ENCODE measurements around the gene GRHL3. TPM values are rescaled to one million over a fixed set of nuclear protein-coding genes. Genes with fewer than 3 reads are reported as not detected.

Gene GRHL3
- total and polyA plus RNA-seq, 10 of the 15 experiments (the other 5 are each of a cell fraction or from before 2014, with no cell fraction given), result 0.07 to 0.87 (median 0.34) TPM

DNA sequence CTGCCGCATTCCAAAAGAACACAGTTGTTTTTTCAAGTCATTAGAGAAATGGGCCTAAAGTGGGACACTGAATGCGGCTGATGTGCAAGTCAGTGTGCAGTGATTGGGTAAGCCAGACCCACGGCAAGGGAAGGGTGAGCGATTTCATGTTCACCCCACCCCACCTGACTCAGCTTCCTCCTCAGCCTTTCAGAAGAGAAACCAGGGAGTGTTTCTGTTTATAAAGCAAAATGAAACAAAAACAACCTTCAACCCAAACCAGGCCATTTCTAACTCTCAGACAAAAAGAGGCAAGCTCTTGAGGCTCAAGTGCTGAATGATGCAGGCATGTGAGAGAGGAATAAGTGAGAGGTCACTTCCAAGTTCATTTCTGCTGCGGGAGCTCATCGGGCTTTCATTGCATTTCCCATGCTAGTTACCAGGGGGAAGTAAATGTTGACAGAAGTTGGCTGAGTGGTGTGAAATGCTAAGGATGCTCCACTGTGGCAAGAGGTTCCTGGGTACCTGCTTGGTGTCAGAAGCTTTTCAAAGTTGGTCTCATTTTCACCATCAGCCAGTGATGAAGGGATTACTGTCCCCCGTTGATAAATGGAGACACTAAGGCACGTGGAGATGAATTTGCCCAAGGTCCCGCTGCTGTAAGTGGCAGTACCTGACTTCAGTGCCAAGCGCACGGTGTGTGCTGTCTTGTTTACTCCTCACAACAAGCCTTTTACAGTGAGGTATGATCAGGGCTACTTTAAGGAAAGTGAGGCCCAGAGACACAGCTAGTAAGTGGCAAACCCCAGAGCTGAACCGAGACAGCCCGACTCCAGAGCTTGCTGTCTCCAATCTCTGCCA is 65.3 kb downstream of the GRHL3 start:
- CTCF ChIA-PET, result interaction anchor here (0.8 to 6.2 kb wide), 7 partner anchors 9 to 234 kb away, joined by 3 to 74 read pairs (median 4); no protein-coding TSS in a partner anchor
- FAIRE-seq (peak; percentile 54), ATAC-seq (peak; percentile 86), DNase-seq (ENCODE audit: low read depth, low spot score) (no peak)
- Histone ChIP-seq H2AFZ (ENCODE audit: control insufficient read depth, low read depth, low read length) (peak overlapping the region; percentile 62), H3K36me3 (ENCODE audit: control insufficient read depth in 2 of 2, insufficient read depth in 2 of 2, low read length in 1 of 2) (no peaks in the 10 kb centered on the region), H3K9me3 (replicated peaks; ENCODE audit: control insufficient read depth, insufficient read depth, low read length) (no peaks in the 10 kb centered on the region), H3K27me3 (replicated peaks in 1 of 2; ENCODE audit: control insufficient read depth in 2 of 2, insufficient read depth in 2 of 2, low read length in 1 of 2) (no peaks in the 10 kb centered on the region; a peak in 1 of 4 replicates), H4K20me1 (ENCODE audit: control insufficient read depth, insufficient read depth) (no peaks in the 10 kb centered on the region), H3K4me3 (no peak overlapping the region), H3K27ac (ENCODE audit: control insufficient read depth, insufficient read depth) (peak overlapping the region; percentile 20; the same call in 1 of the 2 replicates), H3K4me2 (ENCODE audit: control insufficient read depth, insufficient read depth) (peak overlapping the region; percentile 78), H3K4me1 (ENCODE audit: control insufficient read depth, insufficient read depth, low read length) (peaks cover 31% of the 10 kb centered on the region), H3K79me2 (ENCODE audit: control insufficient read depth, insufficient read depth, low read length) (no peaks in the 10 kb centered on the region), H3K9ac (ENCODE audit: control insufficient read depth, insufficient read depth, low read length) (no peak overlapping the region)
- SMC1A ChIA-PET (ENCODE audit: uncharacterized antibody, unreplicated experiment), result interaction anchor here (1.1 to 2.9 kb wide), 6 partner anchors 9 to 195 kb away, joined by 3 to 19 read pairs (median 4); no protein-coding TSS in a partner anchor
- POLR2A ChIA-PET, result interaction anchor here (0.6 kb wide), 1 partner anchor 487 kb away, joined by 4 read pairs; no protein-coding TSS in a partner anchor
- intact Hi-C loops (cut with micrococcal nuclease; ENCODE audit: unreplicated experiment) (no loop called here), in situ Hi-C loops (cut with MboI) (no loop called here)
- peak; percentile 70 for TF ChIP-seq NFYB (IDR thresholded peaks at IDR 0.05; ENCODE audit: insufficient read depth, low read depth, low read length)
- no peak for TF ChIP-seq SUZ12 (IDR thresholded peaks at IDR 0.05; ENCODE audit: unreplicated experiment)
- WGBS (ENCODE audit: insufficient coverage, insufficient replicate concordance, low lambda C conversion rate, missing lambda C conversion rate), result 56% methylated on average over 13 of the region's 13 CpGs
- BruUV-seq (replicated peaks), result no TSS peak
- RAD21 ChIA-PET (ENCODE audit: unreplicated experiment), result interaction anchor here (0.6 to 1.7 kb wide), 3 partner anchors 181 to 190 kb away, joined by 3 to 5 read pairs (median 3); no protein-coding TSS in a partner anchor
